ENCODE data around the gene SFMBT2.

DNA sequence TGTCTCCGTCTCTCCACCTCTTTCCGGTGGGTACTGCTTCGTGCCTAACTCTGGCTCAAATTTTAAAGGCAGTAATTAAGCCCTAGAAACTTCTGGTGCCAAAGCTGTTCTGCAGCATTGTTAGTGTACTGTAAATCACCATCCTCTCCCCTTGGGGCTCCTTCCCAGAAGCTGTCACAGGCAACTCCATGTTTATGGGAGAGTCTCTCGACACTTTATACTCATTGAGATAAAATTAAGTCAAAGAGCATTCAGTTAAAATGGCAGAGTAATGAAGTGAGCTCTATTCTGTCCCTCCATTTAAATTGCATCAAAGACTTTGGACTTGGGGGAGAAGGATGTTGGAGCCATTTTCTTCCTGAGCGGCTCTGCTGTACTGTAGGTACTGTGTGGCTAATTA, 274.8 kb downstream of the SFMBT2 start:
- no peak for TF ChIP-seq GATA2 (IDR thresholded peaks at IDR 0.05; ENCODE audit: low read depth, low read length)
- TF ChIP-seq GATA3 (IDR thresholded peaks at IDR 0.05; ENCODE audit: low read depth, low read length) = no peak
